ENCODE data around the gene ABCG1.

Gene ABCG1

GRCh38 chr21:42258885-42259407 lies 40.0 kb downstream of the ABCG1 start:
- no peak for ATAC-seq
- TF ChIP-seq OSR1 (CRISPR knock-in tag; IDR thresholded peaks at IDR 0.05) (no peak), ZFP3 (CRISPR knock-in tag; IDR thresholded peaks at IDR 0.05) (no peak), CSDC2 (CRISPR knock-in tag; IDR thresholded peaks at IDR 0.05) (no peak), BACH2 (CRISPR knock-in tag; IDR thresholded peaks at IDR 0.05; ENCODE audit: borderline replicate concordance) (no peak), TCF4 (CRISPR knock-in tag; IDR thresholded peaks at IDR 0.05; ENCODE audit: borderline replicate concordance) (no peak), POU6F1 (CRISPR knock-in tag; IDR thresholded peaks at IDR 0.05; ENCODE audit: borderline replicate concordance, low read depth) (no peak), TSHZ2 (CRISPR knock-in tag; IDR thresholded peaks at IDR 0.05) (no peak), ARNTL (CRISPR knock-in tag; IDR thresholded peaks at IDR 0.05; ENCODE audit: borderline replicate concordance, low read depth) (no peak)

- TF ChIP-seq SNAI2 (CRISPR knock-in tag; IDR thresholded peaks at IDR 0.05): no peak
- TF ChIP-seq POU6F1 (CRISPR knock-in tag; IDR thresholded peaks at IDR 0.05; ENCODE audit: borderline replicate concordance, low read depth): no peak
- no peak for TF ChIP-seq TSHZ2 (CRISPR knock-in tag; IDR thresholded peaks at IDR 0.05)
- no peak for TF ChIP-seq OSR1 (CRISPR knock-in tag; IDR thresholded peaks at IDR 0.05)
- no peak for TF ChIP-seq TCF4 (CRISPR knock-in tag; IDR thresholded peaks at IDR 0.05; ENCODE audit: borderline replicate concordance)
- no peak for TF ChIP-seq ZNF565 (CRISPR knock-in tag; conservative IDR thresholded peaks at IDR 0.05; ENCODE audit: low read depth)
- TF ChIP-seq TOX (CRISPR knock-in tag; IDR thresholded peaks at IDR 0.05; ENCODE audit: borderline replicate concordance): no peak
- no peak for TF ChIP-seq ZFP3 (CRISPR knock-in tag; IDR thresholded peaks at IDR 0.05)
- no peak for TF ChIP-seq CREB5 (CRISPR knock-in tag; IDR thresholded peaks at IDR 0.05; ENCODE audit: low read depth)
- no peak for TF ChIP-seq ARNTL (CRISPR knock-in tag; IDR thresholded peaks at IDR 0.05; ENCODE audit: borderline replicate concordance, low read depth)
- TF ChIP-seq CSRNP3 (CRISPR knock-in tag; IDR thresholded peaks at IDR 0.05): no peak
- TF ChIP-seq BACH2 (CRISPR knock-in tag; IDR thresholded peaks at IDR 0.05; ENCODE audit: borderline replicate concordance): no peak
- no peak for TF ChIP-seq CSDC2 (CRISPR knock-in tag; IDR thresholded peaks at IDR 0.05)
- no peak for ATAC-seq
These were observed 41.2 kb downstream of the ABCG1 start for GRCh38 chr21:42260121-42260520.

GRCh38 chr21:42261829-42262200 lies 42.9 kb downstream of the ABCG1 start:
- no peak for ATAC-seq
- TF ChIP-seq ZNF8 (CRISPR knock-in tag; IDR thresholded peaks at IDR 0.05) (no peak), TSHZ2 (CRISPR knock-in tag; IDR thresholded peaks at IDR 0.05) (no peak), ARNTL (CRISPR knock-in tag; IDR thresholded peaks at IDR 0.05; ENCODE audit: borderline replicate concordance, low read depth) (no peak), TOX (CRISPR knock-in tag; IDR thresholded peaks at IDR 0.05; ENCODE audit: borderline replicate concordance) (no peak), TCF4 (CRISPR knock-in tag; IDR thresholded peaks at IDR 0.05; ENCODE audit: borderline replicate concordance) (no peak), OSR1 (CRISPR knock-in tag; IDR thresholded peaks at IDR 0.05) (no peak), CSRNP3 (CRISPR knock-in tag; IDR thresholded peaks at IDR 0.05) (no peak), ZFP30 (CRISPR knock-in tag; IDR thresholded peaks at IDR 0.05) (no peak)

Data from SK-N-SH treated with all-trans-retinoic acid at 6 μM for 48 hours (cell line).